Hepatocyte (in vitro differentiated cells): ENCODE data around the gene FAM217B.

Experiments
- CTCF ChIP-seq: fragments of 200-600 bp; sonication (generic); IDR thresholded peaks from 2 replicates; pipeline ENCODE4 v1.5.1; 2016; ENCODE audit warnings: antibody characterized with exemption, mild to moderate bottlenecking; ENCODE audit not compliant: poor library complexity
- EZH2 ChIP-seq: fragments of 200-600 bp; sonication (generic); IDR thresholded peaks from 2 replicates; pipeline ENCODE4 v1.6.1; 2016; ENCODE audit warnings: antibody characterized with exemption, mild to moderate bottlenecking, borderline replicate concordance

- TF ChIP-seq CTCF (no peak), EZH2 (no peak)
Observed at GRCh38 chr20:59908855-59909254, 31.3 kb upstream of the FAM217B start.
